ENCODE results near the gene KCNH5.

KCNH5 gene

GRCh38 chr14:63030113-63030512 is 15.1 kb downstream of the KCNH5 start:
- H3K4me1 ChIP-seq (ENCODE audit: insufficient read depth, low read length), result no peaks in the 10 kb centered on the region
- H3K9me3 ChIP-seq (ENCODE audit: control insufficient read depth, insufficient read depth, low read length), result no peaks in the 10 kb centered on the region
- H3K9ac ChIP-seq (ENCODE audit: low read depth, low read length), result no peak overlapping the region
- H3K36me3 ChIP-seq (ENCODE audit: insufficient read depth, low read length), result no peaks in the 10 kb centered on the region

GRCh38 chr14:63027719-63028118 is 17.5 kb downstream of the KCNH5 start:
- Histone ChIP-seq H3K4me1 (ENCODE audit: insufficient read depth, low read length) (no peaks in the 10 kb centered on the region), H3K9me3 (ENCODE audit: control insufficient read depth, insufficient read depth, low read length) (no peaks in the 10 kb centered on the region), H3K9ac (ENCODE audit: low read depth, low read length) (no peak overlapping the region), H3K36me3 (ENCODE audit: insufficient read depth, low read length) (no peaks in the 10 kb centered on the region)

- Histone ChIP-seq H3K36me3 (ENCODE audit: insufficient read depth, low read length) (no peaks in the 10 kb centered on the region), H3K4me1 (ENCODE audit: insufficient read depth, low read length) (no peaks in the 10 kb centered on the region), H3K9ac (ENCODE audit: low read depth, low read length) (no peak overlapping the region), H3K9me3 (ENCODE audit: control insufficient read depth, insufficient read depth, low read length) (no peaks in the 10 kb centered on the region)
These were observed 18.8 kb downstream of the KCNH5 start for GRCh38 chr14:63026491-63026890.

GRCh38 chr14:63014621-63015020 is 30.6 kb downstream of the KCNH5 start:
- no peaks in the 10 kb centered on the region for H3K9me3 ChIP-seq (ENCODE audit: control insufficient read depth, insufficient read depth, low read length)
- no peaks in the 10 kb centered on the region for H3K4me1 ChIP-seq (ENCODE audit: insufficient read depth, low read length)
- no peak overlapping the region for H3K9ac ChIP-seq (ENCODE audit: low read depth, low read length)
- H3K36me3 ChIP-seq (ENCODE audit: insufficient read depth, low read length), result no peaks in the 10 kb centered on the region

GRCh38 chr14:63012171-63012570 is 33.1 kb downstream of the KCNH5 start:
- no peak overlapping the region for H3K9ac ChIP-seq (ENCODE audit: low read depth, low read length)
- H3K4me1 ChIP-seq (ENCODE audit: insufficient read depth, low read length), result no peaks in the 10 kb centered on the region
- no peaks in the 10 kb centered on the region for H3K36me3 ChIP-seq (ENCODE audit: insufficient read depth, low read length)
- no peaks in the 10 kb centered on the region for H3K9me3 ChIP-seq (ENCODE audit: control insufficient read depth, insufficient read depth, low read length)

GRCh38 chr14:63011623-63012022 is 33.6 kb downstream of the KCNH5 start:
- H3K9ac ChIP-seq (ENCODE audit: low read depth, low read length), result no peak overlapping the region
- no peaks in the 10 kb centered on the region for H3K4me1 ChIP-seq (ENCODE audit: insufficient read depth, low read length)
- no peaks in the 10 kb centered on the region for H3K9me3 ChIP-seq (ENCODE audit: control insufficient read depth, insufficient read depth, low read length)
- H3K36me3 ChIP-seq (ENCODE audit: insufficient read depth, low read length), result no peaks in the 10 kb centered on the region

GRCh38 chr14:63009495-63009894 is 35.8 kb downstream of the KCNH5 start:
- Histone ChIP-seq H3K9me3 (ENCODE audit: control insufficient read depth, insufficient read depth, low read length) (no peaks in the 10 kb centered on the region), H3K4me1 (ENCODE audit: insufficient read depth, low read length) (no peaks in the 10 kb centered on the region), H3K9ac (ENCODE audit: low read depth, low read length) (no peak overlapping the region)

GRCh38 chr14:63006531-63006930 is 38.7 kb downstream of the KCNH5 start:
- Histone ChIP-seq H3K9ac (ENCODE audit: low read depth, low read length) (no peak overlapping the region), H3K4me1 (ENCODE audit: insufficient read depth, low read length) (no peaks in the 10 kb centered on the region), H3K9me3 (ENCODE audit: control insufficient read depth, insufficient read depth, low read length) (no peaks in the 10 kb centered on the region), H3K36me3 (ENCODE audit: insufficient read depth, low read length) (no peaks in the 10 kb centered on the region)

More at GRCh38 chr14:63009495-63009894, 35.8 kb downstream of the KCNH5 start:
- H3K36me3 ChIP-seq (ENCODE audit: insufficient read depth, low read length), result no peaks in the 10 kb centered on the region

GRCh38 chr14:62994096-62994495 is 51.2 kb downstream of the KCNH5 start:
- Histone ChIP-seq H3K9me3 (ENCODE audit: control insufficient read depth, insufficient read depth, low read length) (no peaks in the 10 kb centered on the region), H3K4me1 (ENCODE audit: insufficient read depth, low read length) (no peaks in the 10 kb centered on the region), H3K36me3 (ENCODE audit: insufficient read depth, low read length) (no peaks in the 10 kb centered on the region), H3K9ac (ENCODE audit: low read depth, low read length) (no peak overlapping the region)

GRCh38 chr14:62988967-62989366 is 56.3 kb downstream of the KCNH5 start:
- Histone ChIP-seq H3K4me1 (ENCODE audit: insufficient read depth, low read length) (no peaks in the 10 kb centered on the region; the same call in 1 of the 2 replicates), H3K36me3 (ENCODE audit: insufficient read depth, low read length) (no peaks in the 10 kb centered on the region), H3K9ac (ENCODE audit: low read depth, low read length) (no peak overlapping the region), H3K9me3 (ENCODE audit: control insufficient read depth, insufficient read depth, low read length) (no peaks in the 10 kb centered on the region)

GRCh38 chr14:62983821-62984220 is 61.4 kb downstream of the KCNH5 start:
- Histone ChIP-seq H3K4me1 (ENCODE audit: insufficient read depth, low read length) (no peaks in the 10 kb centered on the region; the same call in 1 of the 2 replicates), H3K36me3 (ENCODE audit: insufficient read depth, low read length) (no peaks in the 10 kb centered on the region), H3K9me3 (ENCODE audit: control insufficient read depth, insufficient read depth, low read length) (no peaks in the 10 kb centered on the region), H3K9ac (ENCODE audit: low read depth, low read length) (no peak overlapping the region)

- no peaks in the 10 kb centered on the region for H3K36me3 ChIP-seq (ENCODE audit: insufficient read depth, low read length)
- no peaks in the 10 kb centered on the region; the same call in 1 of the 2 replicates for H3K4me1 ChIP-seq (ENCODE audit: insufficient read depth, low read length)
- no peak overlapping the region for H3K9ac ChIP-seq (ENCODE audit: low read depth, low read length)
- H3K9me3 ChIP-seq (ENCODE audit: control insufficient read depth, insufficient read depth, low read length), result no peaks in the 10 kb centered on the region
These were observed 64.6 kb downstream of the KCNH5 start for GRCh38 chr14:62980693-62981092.

GRCh38 chr14:62957562-62957961 is 87.7 kb downstream of the KCNH5 start:
- H3K9ac ChIP-seq (ENCODE audit: low read depth, low read length), result no peak overlapping the region
- no peaks in the 10 kb centered on the region for H3K9me3 ChIP-seq (ENCODE audit: control insufficient read depth, insufficient read depth, low read length)
- H3K36me3 ChIP-seq (ENCODE audit: insufficient read depth, low read length), result no peaks in the 10 kb centered on the region
- H3K4me1 ChIP-seq (ENCODE audit: insufficient read depth, low read length), result no peaks in the 10 kb centered on the region

GRCh38 chr14:62956413-62956812 is 88.8 kb downstream of the KCNH5 start:
- Histone ChIP-seq H3K4me1 (ENCODE audit: insufficient read depth, low read length) (no peaks in the 10 kb centered on the region), H3K9ac (ENCODE audit: low read depth, low read length) (no peak overlapping the region), H3K36me3 (ENCODE audit: insufficient read depth, low read length) (no peaks in the 10 kb centered on the region), H3K9me3 (ENCODE audit: control insufficient read depth, insufficient read depth, low read length) (no peaks in the 10 kb centered on the region)

- no peak overlapping the region for H3K9ac ChIP-seq (ENCODE audit: low read depth, low read length)
- no peaks in the 10 kb centered on the region for H3K9me3 ChIP-seq (ENCODE audit: control insufficient read depth, insufficient read depth, low read length)
- no peaks in the 10 kb centered on the region for H3K4me1 ChIP-seq (ENCODE audit: insufficient read depth, low read length)
- no peaks in the 10 kb centered on the region for H3K36me3 ChIP-seq (ENCODE audit: insufficient read depth, low read length)
These were observed 91.1 kb downstream of the KCNH5 start for GRCh38 chr14:62954165-62954564.

GRCh38 chr14:62952226-62952625 is 93.0 kb downstream of the KCNH5 start:
- H3K9me3 ChIP-seq (ENCODE audit: control insufficient read depth, insufficient read depth, low read length), result no peaks in the 10 kb centered on the region
- H3K4me1 ChIP-seq (ENCODE audit: insufficient read depth, low read length), result no peaks in the 10 kb centered on the region
- no peak overlapping the region for H3K9ac ChIP-seq (ENCODE audit: low read depth, low read length)
- H3K36me3 ChIP-seq (ENCODE audit: insufficient read depth, low read length), result no peaks in the 10 kb centered on the region

Data from ES-I3 (cell line).